ENCODE measurements around the gene GSTP1.
"Not testable (repeated sequence)": the region's sequence is repeated elsewhere in the genome, so short reads cannot be mapped to it uniquely, and the experiment has no call there.

The GSTP1 gene

DNA sequence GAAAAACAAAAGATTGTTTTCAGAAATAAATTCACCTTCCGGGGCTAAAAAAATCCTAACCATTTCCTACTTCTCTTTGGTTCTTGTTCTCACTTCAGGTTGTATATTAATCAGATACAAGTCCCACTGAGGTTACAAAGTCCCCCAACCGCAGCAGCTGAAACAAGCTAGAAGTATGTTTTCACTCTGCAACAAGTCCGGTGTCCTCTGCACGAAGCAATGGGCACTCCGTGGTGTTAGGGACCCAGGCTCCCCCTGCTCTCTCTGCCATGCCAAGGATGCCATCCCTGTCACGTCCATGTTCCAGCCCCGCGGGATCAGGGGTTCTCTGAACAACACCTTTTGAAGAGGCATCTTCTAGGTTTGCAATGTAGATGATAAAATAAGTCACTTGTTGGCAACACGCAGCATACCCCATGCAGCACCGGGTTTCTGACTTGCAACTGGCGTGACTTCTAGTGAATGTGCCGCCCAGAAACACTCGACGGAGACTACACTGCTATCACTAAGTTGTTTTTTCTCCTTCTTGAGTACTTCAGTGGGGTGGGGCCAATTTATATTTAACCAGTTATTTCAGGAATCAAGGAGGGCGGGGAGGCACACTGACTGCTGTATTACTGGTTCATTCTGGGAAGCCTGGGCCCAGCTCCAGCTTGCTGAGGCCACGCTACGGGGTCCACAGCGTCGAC, 25.4 kb upstream of the GSTP1 start:
- Histone ChIP-seq H3K36me3 (replicated peaks; ENCODE audit: low read depth, low read length) (no peaks in the 10 kb centered on the region), H2AFZ (ENCODE audit: low read depth, low read length) (peak overlapping the region; percentile 35; the same call in 1 of the 2 replicates), H3K9ac (ENCODE audit: low read length) (peak overlapping the region; percentile 51), H3K9me3 (ENCODE audit: insufficient read depth, low read length) (no peaks in the 10 kb centered on the region), H3K4me1 (ENCODE audit: low read length) (peaks cover 59% of the 10 kb centered on the region), H3K79me2 (ENCODE audit: low read length) (no peaks in the 10 kb centered on the region), H3K4me3 (ENCODE audit: low read length) (peak overlapping the region; percentile 57), H3K27ac (ENCODE audit: low read length) (peak overlapping the region; percentile 63), H4K20me1 (ENCODE audit: insufficient read depth, low read length) (no peaks in the 10 kb centered on the region), H3K4me2 (ENCODE audit: low read length) (peak overlapping the region; percentile 70), H3K27me3 (ENCODE audit: low read depth, low read length) (peaks cover 9% of the 10 kb centered on the region)
- TF ChIP-seq EZH2phosphoT487 (IDR thresholded peaks at IDR 0.05; ENCODE audit: low read depth): no peak
- TF ChIP-seq, protein P1, sequence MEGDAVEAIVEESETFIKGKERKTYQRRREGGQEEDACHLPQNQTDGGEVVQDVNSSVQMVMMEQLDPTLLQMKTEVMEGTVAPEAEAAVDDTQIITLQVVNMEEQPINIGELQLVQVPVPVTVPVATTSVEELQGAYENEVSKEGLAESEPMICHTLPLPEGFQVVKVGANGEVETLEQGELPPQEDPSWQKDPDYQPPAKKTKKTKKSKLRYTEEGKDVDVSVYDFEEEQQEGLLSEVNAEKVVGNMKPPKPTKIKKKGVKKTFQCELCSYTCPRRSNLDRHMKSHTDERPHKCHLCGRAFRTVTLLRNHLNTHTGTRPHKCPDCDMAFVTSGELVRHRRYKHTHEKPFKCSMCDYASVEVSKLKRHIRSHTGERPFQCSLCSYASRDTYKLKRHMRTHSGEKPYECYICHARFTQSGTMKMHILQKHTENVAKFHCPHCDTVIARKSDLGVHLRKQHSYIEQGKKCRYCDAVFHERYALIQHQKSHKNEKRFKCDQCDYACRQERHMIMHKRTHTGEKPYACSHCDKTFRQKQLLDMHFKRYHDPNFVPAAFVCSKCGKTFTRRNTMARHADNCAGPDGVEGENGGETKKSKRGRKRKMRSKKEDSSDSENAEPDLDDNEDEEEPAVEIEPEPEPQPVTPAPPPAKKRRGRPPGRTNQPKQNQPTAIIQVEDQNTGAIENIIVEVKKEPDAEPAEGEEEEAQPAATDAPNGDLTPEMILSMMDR (IDR thresholded peaks at IDR 0.05; ENCODE audit: low read depth, low read length): no peak

DNA sequence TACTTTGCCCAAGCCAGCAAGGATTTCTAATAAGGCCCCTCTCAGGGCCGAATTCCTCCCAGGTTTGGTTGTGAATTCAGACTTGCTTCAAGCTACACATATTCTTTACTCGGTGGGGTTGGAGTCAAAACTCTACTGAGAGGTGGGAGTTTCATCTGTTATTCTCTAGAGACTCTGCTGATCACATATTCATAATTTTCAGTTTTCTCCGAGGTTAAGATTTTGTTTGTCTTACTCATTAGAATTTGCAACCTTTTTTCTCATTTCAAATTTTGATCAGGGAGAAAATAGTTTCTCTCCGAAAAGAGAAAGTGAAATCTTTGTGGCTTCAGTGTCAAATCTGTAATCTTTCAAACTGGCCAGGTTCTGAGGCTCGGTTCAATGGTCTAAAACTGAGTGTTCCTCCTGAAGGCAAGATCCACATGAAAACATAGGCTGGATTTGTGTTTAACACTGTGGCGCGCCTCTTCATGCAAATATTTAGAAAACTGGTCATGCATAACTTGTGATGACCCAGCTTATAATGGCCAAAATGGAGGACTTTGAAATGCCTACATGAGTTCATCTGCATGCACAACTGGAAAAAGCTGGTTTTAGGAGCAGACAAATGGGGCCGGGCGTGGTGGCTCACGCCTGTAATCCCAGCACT, 21.5 kb upstream of the GSTP1 start:
- H3K27me3 ChIP-seq (ENCODE audit: low read depth, low read length): peaks cover 32% of the 10 kb centered on the region
- no peaks in the 10 kb centered on the region for H3K9me3 ChIP-seq (ENCODE audit: insufficient read depth, low read length)
- peak overlapping the region; percentile 37 for H3K9ac ChIP-seq (ENCODE audit: low read length)
- peaks cover 60% of the 10 kb centered on the region for H3K4me1 ChIP-seq (ENCODE audit: low read length)
- peak overlapping the region; percentile 65 for H3K4me2 ChIP-seq (ENCODE audit: low read length)
- peak overlapping the region; percentile 79 for H3K27ac ChIP-seq (ENCODE audit: low read length)
- H3K4me3 ChIP-seq (ENCODE audit: low read length): peak overlapping the region; percentile 49
- H3K79me2 ChIP-seq (ENCODE audit: low read length): no peaks in the 10 kb centered on the region
- TF ChIP-seq, protein P1 (IDR thresholded peaks at IDR 0.05; ENCODE audit: low read depth, low read length): no peak
- peak; percentile 63; the same call in 1 of the 2 replicates for TF ChIP-seq EZH2phosphoT487 (IDR thresholded peaks at IDR 0.05; ENCODE audit: low read depth)
- H3K36me3 ChIP-seq (replicated peaks; ENCODE audit: low read depth, low read length): no peaks in the 10 kb centered on the region
- H2AFZ ChIP-seq (ENCODE audit: low read depth, low read length): no peak overlapping the region
- H4K20me1 ChIP-seq (ENCODE audit: insufficient read depth, low read length): no peaks in the 10 kb centered on the region

DNA sequence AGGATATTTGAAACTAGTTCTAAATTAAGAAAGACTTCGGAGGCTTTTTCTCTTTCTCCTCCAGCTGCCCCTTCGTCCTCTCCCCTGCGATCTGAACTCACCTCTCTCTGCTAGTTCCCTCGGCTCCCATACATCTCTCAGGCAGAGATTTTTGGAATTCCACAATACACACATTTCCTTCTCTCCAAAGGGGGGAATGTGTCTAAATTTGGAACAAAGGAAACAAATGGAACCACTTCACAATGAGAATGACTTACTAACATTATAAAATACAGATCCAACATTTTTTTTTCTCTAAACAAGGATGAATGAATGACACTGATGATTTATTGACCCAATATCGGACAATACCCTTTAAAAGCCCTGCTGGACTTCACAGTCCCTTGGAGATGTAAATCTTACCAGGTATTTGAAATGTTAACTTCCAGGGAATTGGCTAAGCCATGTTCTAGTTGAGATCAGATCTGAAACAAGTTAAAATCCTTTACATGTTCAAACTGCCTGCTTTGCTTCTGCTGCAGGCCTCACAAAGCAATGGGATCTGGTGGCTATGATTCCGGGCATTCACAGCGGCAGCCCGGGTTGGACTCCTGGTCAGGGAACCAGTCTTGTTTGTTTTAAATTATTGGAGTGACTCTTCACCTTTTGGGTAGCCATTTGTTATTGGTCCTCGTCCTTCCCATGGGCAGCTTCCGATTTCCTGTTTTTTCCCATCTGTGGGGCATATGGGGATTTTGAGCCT, 20.5 kb upstream of the GSTP1 start:
- H2AFZ ChIP-seq (ENCODE audit: low read depth, low read length): no peak overlapping the region
- no peak for TF ChIP-seq EZH2phosphoT487 (IDR thresholded peaks at IDR 0.05; ENCODE audit: low read depth)
- H3K4me1 ChIP-seq (ENCODE audit: low read length): peaks cover 51% of the 10 kb centered on the region
- peaks cover 32% of the 10 kb centered on the region for H3K27me3 ChIP-seq (ENCODE audit: low read depth, low read length)
- no peaks in the 10 kb centered on the region for H4K20me1 ChIP-seq (ENCODE audit: insufficient read depth, low read length)
- no peaks in the 10 kb centered on the region for H3K9me3 ChIP-seq (ENCODE audit: insufficient read depth, low read length)
- no peak overlapping the region for H3K4me3 ChIP-seq (ENCODE audit: low read length)
- no peaks in the 10 kb centered on the region for H3K79me2 ChIP-seq (ENCODE audit: low read length)
- no peak overlapping the region for H3K9ac ChIP-seq (ENCODE audit: low read length)
- no peak overlapping the region for H3K27ac ChIP-seq (ENCODE audit: low read length)
- no peaks in the 10 kb centered on the region for H3K36me3 ChIP-seq (replicated peaks; ENCODE audit: low read depth, low read length)
- H3K4me2 ChIP-seq (ENCODE audit: low read length): 0 out of 2 replicates have a peak overlapping the region, but pooled peaks have one; percentile 65

DNA sequence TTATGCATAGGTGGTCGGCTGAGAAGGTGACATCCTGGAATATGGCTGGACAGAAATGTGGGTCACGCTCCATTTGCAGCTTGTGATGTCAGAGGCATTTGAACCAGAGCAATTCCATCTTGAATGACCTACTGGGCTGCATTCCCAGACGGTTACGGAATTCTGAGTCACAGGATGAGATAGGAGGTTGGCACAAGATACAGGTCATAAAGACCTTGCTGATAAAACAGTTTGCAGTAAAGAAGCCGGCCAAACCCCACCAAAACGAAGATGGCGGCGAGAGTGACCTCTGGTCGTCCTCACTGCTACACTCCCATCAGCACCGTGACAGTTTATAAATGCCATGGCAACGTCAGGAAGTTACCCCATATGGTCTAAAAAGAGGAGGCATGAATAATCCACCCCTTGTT, 19.9 kb upstream of the GSTP1 start:
- not testable (repeated sequence) for H3K79me2 ChIP-seq (ENCODE audit: low read length); H3K4me2 ChIP-seq (ENCODE audit: low read length); H2AFZ ChIP-seq (ENCODE audit: low read depth, low read length); H4K20me1 ChIP-seq (ENCODE audit: insufficient read depth, low read length); H3K9ac ChIP-seq (ENCODE audit: low read length); H3K4me3 ChIP-seq (ENCODE audit: low read length); H3K27ac ChIP-seq (ENCODE audit: low read length); H3K36me3 ChIP-seq (replicated peaks; ENCODE audit: low read depth, low read length); H3K9me3 ChIP-seq (ENCODE audit: insufficient read depth, low read length)
- H3K4me1 ChIP-seq (ENCODE audit: low read length): peaks cover 45% of the 10 kb centered on the region
- H3K27me3 ChIP-seq (ENCODE audit: low read depth, low read length): peaks cover 32% of the 10 kb centered on the region
